Loucy (cell line): Measurements from ENCODE around the gene NCAM1.

Experiments used
- EZH2phosphoT487 ChIP-seq: fragments of 200-600 bp; IDR thresholded peaks from 2 replicates; pipeline ENCODE4 v1.6.1; 2018; ENCODE audit warnings: antibody characterized with exemption, mild to moderate bottlenecking, moderate library complexity, borderline replicate concordance
- TF ChIP-seq, protein P1 (sequence below): fragments of 200-600 bp; sonication (generic); conservative IDR thresholded peaks from 2 replicates; pipeline ENCODE4 v1.5.1; 2014; ENCODE audit warnings: mild to moderate bottlenecking, antibody characterized with exemption, low read length

GRCh38 chr11:113138731-113139130 is 177.5 kb downstream of the NCAM1 start:
- TF ChIP-seq, protein P1, sequence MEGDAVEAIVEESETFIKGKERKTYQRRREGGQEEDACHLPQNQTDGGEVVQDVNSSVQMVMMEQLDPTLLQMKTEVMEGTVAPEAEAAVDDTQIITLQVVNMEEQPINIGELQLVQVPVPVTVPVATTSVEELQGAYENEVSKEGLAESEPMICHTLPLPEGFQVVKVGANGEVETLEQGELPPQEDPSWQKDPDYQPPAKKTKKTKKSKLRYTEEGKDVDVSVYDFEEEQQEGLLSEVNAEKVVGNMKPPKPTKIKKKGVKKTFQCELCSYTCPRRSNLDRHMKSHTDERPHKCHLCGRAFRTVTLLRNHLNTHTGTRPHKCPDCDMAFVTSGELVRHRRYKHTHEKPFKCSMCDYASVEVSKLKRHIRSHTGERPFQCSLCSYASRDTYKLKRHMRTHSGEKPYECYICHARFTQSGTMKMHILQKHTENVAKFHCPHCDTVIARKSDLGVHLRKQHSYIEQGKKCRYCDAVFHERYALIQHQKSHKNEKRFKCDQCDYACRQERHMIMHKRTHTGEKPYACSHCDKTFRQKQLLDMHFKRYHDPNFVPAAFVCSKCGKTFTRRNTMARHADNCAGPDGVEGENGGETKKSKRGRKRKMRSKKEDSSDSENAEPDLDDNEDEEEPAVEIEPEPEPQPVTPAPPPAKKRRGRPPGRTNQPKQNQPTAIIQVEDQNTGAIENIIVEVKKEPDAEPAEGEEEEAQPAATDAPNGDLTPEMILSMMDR, result no peak
- no peak for TF ChIP-seq EZH2phosphoT487
